Measurements from ENCODE around the gene FGGY.
A peak's percentile ranks its signal among the peaks of the same experiment; 100 is the strongest.
"Not testable (repeated sequence)": the region's sequence is repeated elsewhere in the genome, so short reads cannot be mapped to it uniquely, and the experiment has no call there.

FGGY gene

GRCh38 chr1:59296358-59297256, at the start of gene FGGY:
Gene FGGY, plus strand, starts transcription at chr1:59297094. Its CDS starts 24,456 bp downstream, at chr1:59321550.
- DNase-seq = peak; percentile 90

GRCh38 chr1:59248758-59249157, 48.1 kb upstream of the FGGY start:
- DNase-seq = no peak

GRCh38 chr1:59249396-59250137, 47.3 kb upstream of the FGGY start:
- DNase-seq = no peak

- not testable (repeated sequence) for DNase-seq
These were observed 45.8 kb upstream of the FGGY start for GRCh38 chr1:59251061-59251460.

- not testable (repeated sequence) for DNase-seq
These were observed 40.5 kb upstream of the FGGY start for GRCh38 chr1:59256429-59256828.

GRCh38 chr1:59258412-59259032, 38.4 kb upstream of the FGGY start:
- DNase-seq = no peak

GRCh38 chr1:59261537-59261936, 35.4 kb upstream of the FGGY start:
- DNase-seq = no peak

GRCh38 chr1:59262631-59263030, 34.3 kb upstream of the FGGY start:
- DNase-seq = no peak

- no peak for DNase-seq
These were observed 33.8 kb upstream of the FGGY start for GRCh38 chr1:59263111-59263510.

GRCh38 chr1:59265622-59266021, 31.3 kb upstream of the FGGY start:
- DNase-seq = no peak

DNA sequence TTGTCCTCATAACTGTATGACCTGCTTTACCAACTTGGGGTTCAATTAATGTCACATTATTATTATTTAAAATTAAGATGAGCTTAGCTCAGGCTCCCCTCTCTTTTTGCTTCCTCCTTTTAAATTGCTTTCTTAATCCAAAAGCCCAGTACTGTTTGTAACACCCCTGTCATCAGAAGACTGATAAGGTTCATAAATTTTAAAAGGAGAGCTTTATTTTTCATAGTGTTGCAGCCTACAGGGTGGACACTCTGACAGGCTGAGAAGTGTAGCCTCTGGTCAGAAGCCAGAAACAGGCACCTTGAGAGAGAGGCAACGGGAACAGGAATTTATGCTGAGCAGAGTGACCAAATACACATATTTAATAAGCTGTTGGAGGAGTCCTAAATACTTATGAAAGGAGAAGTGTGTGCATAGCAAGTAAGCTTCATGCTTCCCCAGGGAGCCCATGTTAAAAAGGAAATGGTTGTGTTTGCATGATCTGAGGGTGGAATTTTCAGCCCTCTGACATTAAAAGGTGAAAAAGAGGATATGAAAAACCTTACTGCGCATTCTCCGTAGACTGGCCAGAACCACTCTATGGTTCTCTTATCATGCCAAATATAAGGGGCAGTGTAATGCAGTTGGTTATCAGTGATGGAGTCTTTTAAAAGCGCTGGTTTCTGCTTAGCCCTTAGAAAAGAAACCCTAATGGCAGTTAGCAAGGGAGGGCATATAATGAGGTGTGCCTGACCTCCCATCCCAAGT, 30.5 kb upstream of the FGGY start:
- DNase-seq = no peak

GRCh38 chr1:59266927-59267293, 30.0 kb upstream of the FGGY start:
- no peak for DNase-seq

GRCh38 chr1:59268406-59268805, 28.5 kb upstream of the FGGY start:
- no peak for DNase-seq

GRCh38 chr1:59271561-59272260, 25.2 kb upstream of the FGGY start:
- no peak for DNase-seq

GRCh38 chr1:59272507-59272906, 24.4 kb upstream of the FGGY start:
- no peak for DNase-seq

- DNase-seq = no peak
These were observed 20.4 kb upstream of the FGGY start for GRCh38 chr1:59276439-59276851.

GRCh38 chr1:59278780-59279354, 18.0 kb upstream of the FGGY start:
- no peak for DNase-seq

GRCh38 chr1:59279645-59280044, 17.2 kb upstream of the FGGY start:
- no peak for DNase-seq

- no peak for DNase-seq
These were observed 13.9 kb upstream of the FGGY start for GRCh38 chr1:59282951-59283350.

DNA sequence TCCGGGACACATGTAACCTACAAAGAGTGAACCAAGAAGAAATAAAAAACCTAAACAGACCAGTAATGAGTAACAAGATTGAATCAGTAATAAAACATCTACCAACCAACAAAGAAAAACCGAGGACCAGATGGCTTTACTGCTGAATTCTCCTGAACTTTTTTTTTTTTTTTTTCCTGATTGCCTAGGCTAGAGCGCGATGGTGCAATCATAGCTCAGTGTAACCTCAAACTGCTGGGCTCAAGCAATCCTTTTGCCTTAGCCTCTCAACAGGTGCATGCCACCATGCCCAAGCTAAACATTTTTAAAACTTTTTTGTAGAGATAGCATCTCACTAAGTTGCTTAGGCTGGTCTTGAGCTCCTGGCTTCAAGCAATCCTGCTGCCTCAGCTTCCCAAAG, 11.2 kb upstream of the FGGY start:
- DNase-seq = no peak

- no peak for DNase-seq
These were observed 8.8 kb upstream of the FGGY start for GRCh38 chr1:59288046-59288445.

DNA sequence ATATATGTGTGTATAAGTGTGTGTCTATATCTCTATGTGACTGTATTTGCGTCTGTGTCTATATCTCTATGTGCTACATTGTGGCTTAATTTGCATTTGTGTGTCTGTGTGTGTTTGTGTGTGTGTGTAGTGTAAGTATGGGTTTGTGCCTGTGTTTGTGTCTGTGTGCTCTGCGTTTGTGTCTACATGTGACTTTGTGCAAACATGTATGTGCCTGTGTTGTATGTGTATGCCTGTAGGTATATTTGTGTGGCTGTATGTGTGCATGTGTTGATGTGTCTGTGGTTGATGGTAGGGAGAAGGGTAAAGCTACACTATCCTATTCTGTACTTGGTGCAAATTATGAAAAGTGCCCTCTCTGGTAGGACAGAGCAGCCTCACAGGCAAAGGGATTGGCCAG, 7.3 kb upstream of the FGGY start:
- DNase-seq = no peak

Measured in NK-92 treated with Interleukin-12 subunit alpha and Interleukin-12 subunit beta, amount 100 ng/mL, for 24 hours (cell line).